HCT116 (cell line): ENCODE data around the gene LRCH1.

ENCODE experiments used
- ATF3 ChIP-seq: IDR thresholded peaks from 2 replicates; pipeline ENCODE4 v1.6.1; 2012
- CEBPB ChIP-seq: IDR thresholded peaks from 2 replicates; pipeline ENCODE4 v1.6.1; 2012; ENCODE audit warnings: low read depth
- EGR1 ChIP-seq: IDR thresholded peaks from 2 replicates; pipeline ENCODE4 v1.6.1; 2012; ENCODE audit warnings: low read depth
- EZH2 ChIP-seq: fragments of 200-600 bp; sonication (generic); IDR thresholded peaks from 2 replicates; pipeline ENCODE4 v1.6.1; 2017; ENCODE audit warnings: antibody characterized with exemption, mixed run types
- EZH2phosphoT487 ChIP-seq: fragments of 200-600 bp; IDR thresholded peaks from 2 replicates; pipeline ENCODE4 v1.6.1; 2018; ENCODE audit warnings: antibody characterized with exemption, borderline replicate concordance
- MAX ChIP-seq: IDR thresholded peaks from 2 replicates; pipeline ENCODE4 v1.6.1; 2012
- POLR2A ChIP-seq: IDR thresholded peaks from 2 replicates; pipeline ENCODE4 v1.7.0; 2011; ENCODE audit warnings: borderline replicate concordance; ENCODE audit not compliant: insufficient read depth, insufficient read length; ENCODE audit errors: extremely low read depth
- POLR2AphosphoS5 ChIP-seq: IDR thresholded peaks from 2 replicates; pipeline ENCODE4 v1.6.1; 2011; ENCODE audit warnings: mild to moderate bottlenecking, low read depth, low read length, moderate library complexity
- REST ChIP-seq: IDR thresholded peaks from 2 replicates; pipeline ENCODE4 v1.6.1; 2012; ENCODE audit warnings: low read depth
- SIN3A ChIP-seq: IDR thresholded peaks from 2 replicates; pipeline ENCODE4 v1.6.1; 2012; ENCODE audit warnings: low read depth
- YY1 ChIP-seq: IDR thresholded peaks from 2 replicates; pipeline ENCODE4 v1.6.1; 2011; ENCODE audit warnings: low read length, low read depth, moderate library complexity, mild to moderate bottlenecking; ENCODE audit not compliant: insufficient replicate concordance; ENCODE audit errors: extremely low read depth
- ZFX ChIP-seq: fragments of 450-650 bp; IDR thresholded peaks from 2 replicates; pipeline ENCODE4 v1.6.1; 2017
- ZNF274 ChIP-seq: fragments of 200-500 bp; sonication (Bioruptor generic); IDR thresholded peaks from 2 replicates; pipeline ENCODE4 v1.6.1; 2014; ENCODE audit warnings: mild to moderate bottlenecking, low read depth, low read length, inconsistent platforms
- TF ChIP-seq, protein P1 (sequence below), 3 experiments: fragments of 200-600 bp in 1 of 3; sonication (generic) in 1 of 3; IDR thresholded peaks in 2 of 3; conservative IDR thresholded peaks in 1 of 3; 2 replicates each; pipeline ENCODE4 v1.5.1; 2012 to 2017; ENCODE audit warnings: low read depth in 2 of 3, low read length in 2 of 3, antibody characterized with exemption in 1 of 3, borderline replicate concordance in 1 of 3, control low read depth in 1 of 3, mild to moderate bottlenecking in 1 of 3, mixed read lengths in 1 of 3, mixed run types in 1 of 3, moderate library complexity in 1 of 3; ENCODE audit not compliant: insufficient read depth in 1 of 3

- TF ChIP-seq, protein P1, sequence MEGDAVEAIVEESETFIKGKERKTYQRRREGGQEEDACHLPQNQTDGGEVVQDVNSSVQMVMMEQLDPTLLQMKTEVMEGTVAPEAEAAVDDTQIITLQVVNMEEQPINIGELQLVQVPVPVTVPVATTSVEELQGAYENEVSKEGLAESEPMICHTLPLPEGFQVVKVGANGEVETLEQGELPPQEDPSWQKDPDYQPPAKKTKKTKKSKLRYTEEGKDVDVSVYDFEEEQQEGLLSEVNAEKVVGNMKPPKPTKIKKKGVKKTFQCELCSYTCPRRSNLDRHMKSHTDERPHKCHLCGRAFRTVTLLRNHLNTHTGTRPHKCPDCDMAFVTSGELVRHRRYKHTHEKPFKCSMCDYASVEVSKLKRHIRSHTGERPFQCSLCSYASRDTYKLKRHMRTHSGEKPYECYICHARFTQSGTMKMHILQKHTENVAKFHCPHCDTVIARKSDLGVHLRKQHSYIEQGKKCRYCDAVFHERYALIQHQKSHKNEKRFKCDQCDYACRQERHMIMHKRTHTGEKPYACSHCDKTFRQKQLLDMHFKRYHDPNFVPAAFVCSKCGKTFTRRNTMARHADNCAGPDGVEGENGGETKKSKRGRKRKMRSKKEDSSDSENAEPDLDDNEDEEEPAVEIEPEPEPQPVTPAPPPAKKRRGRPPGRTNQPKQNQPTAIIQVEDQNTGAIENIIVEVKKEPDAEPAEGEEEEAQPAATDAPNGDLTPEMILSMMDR (IDR thresholded peaks at IDR 0.05 in 2 of 3, conservative IDR thresholded peaks at IDR 0.05 in 1 of 3; ENCODE audit: borderline replicate concordance in 1 of 3, insufficient read depth in 1 of 3, low read depth in 2 of 3, low read length in 2 of 3): no peak
- TF ChIP-seq YY1 (no peak), POLR2A (no peak), EZH2phosphoT487 (no peak), POLR2AphosphoS5 (no peak), REST (no peak), MAX (no peak), EZH2 (no peak), ATF3 (no peak), SIN3A (no peak), CEBPB (no peak), ZFX (no peak), EGR1 (no peak), ZNF274 (no peak)
Measured at GRCh38 chr13:46726347-46726746, 173.4 kb downstream of the LRCH1 start.
